ENCODE results near the gene CLCN3. TPM values are rescaled to one million over a fixed set of nuclear protein-coding genes. Genes with fewer than 3 reads are reported as not detected.

Gene CLCN3
- polyA plus RNA-seq, 3 donors: 5.3 to 7.8 (median 5.4) TPM

DNA sequence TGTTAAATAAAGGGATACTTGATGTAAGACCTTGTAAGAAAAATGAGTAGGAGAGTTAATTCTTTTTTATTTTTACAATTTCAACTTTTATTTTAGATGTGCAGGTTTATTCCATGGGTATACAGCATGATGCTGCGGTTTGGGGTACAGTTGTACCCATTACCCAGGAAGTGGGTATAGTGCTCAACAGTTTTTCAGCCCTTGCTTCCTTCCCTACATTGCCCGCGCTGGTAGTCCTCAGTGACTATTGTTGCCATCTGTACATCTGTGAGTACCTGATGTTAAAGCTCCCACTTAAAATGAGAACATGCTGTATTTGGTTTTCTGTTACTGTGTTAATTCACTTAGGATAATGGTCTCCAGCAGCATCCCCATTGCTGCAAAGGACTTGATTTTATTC lies 9.7 kb downstream of the CLCN3 start:
- no peak overlapping the region for H3K4me3 Mint-ChIP-seq
- no peak overlapping the region for H3K4me2 ChIP-seq (replicated peaks; ENCODE audit: extremely low read depth, low read length, poor library complexity, severe bottlenecking)
- H3K36me3 Mint-ChIP-seq: peaks cover 13 to 20% of the 10 kb centered on the region in 2 donors
- no peak overlapping the region for H3K4me3 ChIP-seq (replicated peaks in 1 of 3; ENCODE audit: low read depth in 2 of 3, low read length in 3 of 3)
- peaks cover 2% of the 10 kb centered on the region for H3K4me1 Mint-ChIP-seq
- TF ChIP-seq, protein P1, sequence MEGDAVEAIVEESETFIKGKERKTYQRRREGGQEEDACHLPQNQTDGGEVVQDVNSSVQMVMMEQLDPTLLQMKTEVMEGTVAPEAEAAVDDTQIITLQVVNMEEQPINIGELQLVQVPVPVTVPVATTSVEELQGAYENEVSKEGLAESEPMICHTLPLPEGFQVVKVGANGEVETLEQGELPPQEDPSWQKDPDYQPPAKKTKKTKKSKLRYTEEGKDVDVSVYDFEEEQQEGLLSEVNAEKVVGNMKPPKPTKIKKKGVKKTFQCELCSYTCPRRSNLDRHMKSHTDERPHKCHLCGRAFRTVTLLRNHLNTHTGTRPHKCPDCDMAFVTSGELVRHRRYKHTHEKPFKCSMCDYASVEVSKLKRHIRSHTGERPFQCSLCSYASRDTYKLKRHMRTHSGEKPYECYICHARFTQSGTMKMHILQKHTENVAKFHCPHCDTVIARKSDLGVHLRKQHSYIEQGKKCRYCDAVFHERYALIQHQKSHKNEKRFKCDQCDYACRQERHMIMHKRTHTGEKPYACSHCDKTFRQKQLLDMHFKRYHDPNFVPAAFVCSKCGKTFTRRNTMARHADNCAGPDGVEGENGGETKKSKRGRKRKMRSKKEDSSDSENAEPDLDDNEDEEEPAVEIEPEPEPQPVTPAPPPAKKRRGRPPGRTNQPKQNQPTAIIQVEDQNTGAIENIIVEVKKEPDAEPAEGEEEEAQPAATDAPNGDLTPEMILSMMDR (IDR thresholded peaks at IDR 0.05): no peak
- H3K79me2 ChIP-seq (ENCODE audit: insufficient read depth, low read length): peaks cover 38% of the 10 kb centered on the region
- H3K27me3 ChIP-seq (ENCODE audit: control insufficient read depth in 2 of 2, insufficient read depth in 2 of 2, low read length in 2 of 2): no peaks in the 10 kb centered on the region
- no peak overlapping the region for H3K27ac Mint-ChIP-seq
- peaks cover 0 to 1% (median 0%) of the 10 kb centered on the region in 3 donors for H3K27me3 Mint-ChIP-seq (ENCODE audit: low read depth in 3 of 3)
- peaks cover 0 to 5% of the 10 kb centered on the region in 2 donors for H3K36me3 ChIP-seq (replicated peaks in 1 of 2; ENCODE audit: control insufficient read depth in 1 of 2, insufficient read depth in 2 of 2, low read length in 2 of 2)
- no peak for DNase-seq
- peaks cover 0 to 5% (median 1%) of the 10 kb centered on the region in 7 donors for H3K9me3 Mint-ChIP-seq
- no peaks in the 10 kb centered on the region for H3K4me1 ChIP-seq (ENCODE audit: control insufficient read depth in 1 of 2, insufficient read depth in 2 of 2, low read length in 2 of 2)
- no peak overlapping the region for H2AFZ ChIP-seq (ENCODE audit: insufficient read depth, low read depth, low read length, poor library complexity, severe bottlenecking)
- H3K27ac ChIP-seq (ENCODE audit: low read depth in 1 of 2, low read length in 2 of 2): no peak overlapping the region
- H3K9me3 ChIP-seq (replicated peaks in 1 of 2; ENCODE audit: control insufficient read depth in 1 of 2, insufficient read depth in 1 of 2, low read length in 2 of 2): no peaks in the 10 kb centered on the region
- no peak overlapping the region for H3K9ac ChIP-seq (ENCODE audit: insufficient read depth, low read length, poor library complexity, severe bottlenecking)
- WGBS (ENCODE audit: insufficient coverage): no CpG with 5 or more reads among the region's 3 CpGs
- H4K20me1 ChIP-seq (ENCODE audit: insufficient read depth, low read length): peaks cover 22% of the 10 kb centered on the region
- intact Hi-C loops (cut with micrococcal nuclease): no loop called here

DNA sequence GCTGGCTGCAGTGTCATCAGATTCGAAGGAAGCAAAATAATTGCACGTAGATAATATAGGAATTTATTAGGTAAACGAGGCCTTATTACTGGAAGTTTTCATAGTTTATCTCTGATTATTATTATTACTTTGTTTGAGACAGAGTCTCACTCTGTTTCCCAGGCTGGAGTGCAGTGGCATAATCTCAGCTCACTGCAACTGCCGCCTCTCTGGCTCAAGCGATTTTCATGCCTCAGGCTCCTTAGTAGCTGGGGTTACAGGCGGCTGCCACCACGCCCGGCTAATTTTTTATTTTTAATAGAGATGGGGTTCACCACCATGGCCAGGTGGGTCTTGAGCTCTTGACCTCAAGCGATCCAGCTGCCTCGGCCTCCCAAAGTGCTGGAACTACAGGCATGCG lies 12.5 kb downstream of the CLCN3 start:
- Mint-ChIP-seq H3K4me3 (no peak overlapping the region), H3K27ac (no peak overlapping the region), H3K9me3 (peaks cover 0 to 5% (median 1%) of the 10 kb centered on the region in 7 donors), H3K27me3 (ENCODE audit: low read depth in 3 of 3) (peaks cover 0 to 1% (median 0%) of the 10 kb centered on the region in 3 donors), H3K36me3 (peaks cover 28 to 40% of the 10 kb centered on the region in 2 donors), H3K4me1 (no peaks in the 10 kb centered on the region)
- Histone ChIP-seq H3K4me2 (replicated peaks; ENCODE audit: extremely low read depth, low read length, poor library complexity, severe bottlenecking) (no peak overlapping the region), H3K4me3 (replicated peaks in 1 of 3; ENCODE audit: low read depth in 2 of 3, low read length in 3 of 3) (no peak overlapping the region), H3K4me1 (ENCODE audit: control insufficient read depth in 1 of 2, insufficient read depth in 2 of 2, low read length in 2 of 2) (no peaks in the 10 kb centered on the region), H3K36me3 (replicated peaks in 1 of 2; ENCODE audit: control insufficient read depth in 1 of 2, insufficient read depth in 2 of 2, low read length in 2 of 2) (peaks cover 10 to 29% of the 10 kb centered on the region in 2 donors), H4K20me1 (ENCODE audit: insufficient read depth, low read length) (peaks cover 14% of the 10 kb centered on the region), H3K79me2 (ENCODE audit: insufficient read depth, low read length) (peaks cover 18% of the 10 kb centered on the region), H3K9me3 (replicated peaks in 1 of 2; ENCODE audit: control insufficient read depth in 1 of 2, insufficient read depth in 1 of 2, low read length in 2 of 2) (no peaks in the 10 kb centered on the region), H3K27ac (ENCODE audit: low read depth in 1 of 2, low read length in 2 of 2) (no peak overlapping the region), H2AFZ (ENCODE audit: insufficient read depth, low read depth, low read length, poor library complexity, severe bottlenecking) (no peak overlapping the region), H3K9ac (ENCODE audit: insufficient read depth, low read length, poor library complexity, severe bottlenecking) (no peak overlapping the region), H3K27me3 (ENCODE audit: control insufficient read depth in 2 of 2, insufficient read depth in 2 of 2, low read length in 2 of 2) (no peaks in the 10 kb centered on the region)
- 100% methylated on average over 6 of the region's 11 CpGs for WGBS (ENCODE audit: insufficient coverage)
- DNase-seq: no peak
- intact Hi-C loops (cut with micrococcal nuclease): no loop called here
- TF ChIP-seq, protein P1 (IDR thresholded peaks at IDR 0.05): no peak

Measured in CD14-positive monocyte (primary cell).